ENCODE data around the gene CYP27A1. TPM values are rescaled to one million over a fixed set of nuclear protein-coding genes. Genes with fewer than 3 reads are reported as not detected.

The CYP27A1 gene
- total RNA-seq, 1 experiment from 2014 or later = 20.9 TPM

- POLR2A ChIA-PET = no interaction called here
- no peak for TF ChIP-seq CTCF (IDR thresholded peaks at IDR 0.05; ENCODE audit: insufficient read depth in 1 of 2, low read depth in 1 of 2, low read length in 1 of 2, severe bottlenecking in 1 of 2, unreplicated experiment in 1 of 2)
- no TSS peak for BruUV-seq (replicated peaks)
- Histone ChIP-seq H3K4me3 (ENCODE audit: low read depth, low read length) (no peak overlapping the region), H3K4me1 (peaks cover 15% of the 10 kb centered on the region), H3K27me3 (replicated peaks; ENCODE audit: control insufficient read depth, insufficient read depth, low read length) (no peaks in the 10 kb centered on the region), H3K36me3 (ENCODE audit: control insufficient read depth, insufficient read depth, low read length) (no peaks in the 10 kb centered on the region), H3K9me3 (no peaks in the 10 kb centered on the region)
- Mint-ChIP-seq H3K27ac (ENCODE audit: unreplicated experiment) (no peak overlapping the region), H3K4me3 (ENCODE audit: unreplicated experiment) (no peak overlapping the region), H3K27me3 (ENCODE audit: insufficient read depth, unreplicated experiment) (no peaks in the 10 kb centered on the region), H3K36me3 (ENCODE audit: insufficient read depth, unreplicated experiment) (no peaks in the 10 kb centered on the region), H3K4me1 (ENCODE audit: low read depth, unreplicated experiment) (peaks cover 15% of the 10 kb centered on the region), H3K9me3 (ENCODE audit: unreplicated experiment) (no peaks in the 10 kb centered on the region)
- CTCF ChIA-PET = interaction anchor here (1.1 kb wide), 1 partner anchor 51 kb away, joined by 3 read pairs; no protein-coding TSS in a partner anchor
- intact Hi-C loops (cut with micrococcal nuclease; ENCODE audit: unreplicated experiment) = no loop called here
- no peak for DNase-seq
Observed at GRCh38 chr2:218796691-218797090, 14.7 kb downstream of the CYP27A1 start.

- Histone ChIP-seq H3K36me3 (ENCODE audit: control insufficient read depth, insufficient read depth, low read length) (no peaks in the 10 kb centered on the region), H3K4me3 (ENCODE audit: low read depth, low read length) (no peak overlapping the region), H3K9me3 (peaks cover under 1% of the 10 kb centered on the region; the same call in 1 of the 2 replicates), H3K27me3 (replicated peaks; ENCODE audit: control insufficient read depth, insufficient read depth, low read length) (no peaks in the 10 kb centered on the region), H3K4me1 (peaks cover 15% of the 10 kb centered on the region)
- BruUV-seq (replicated peaks) = no TSS peak
- Mint-ChIP-seq H3K27me3 (ENCODE audit: insufficient read depth, unreplicated experiment) (no peaks in the 10 kb centered on the region), H3K9me3 (ENCODE audit: unreplicated experiment) (no peaks in the 10 kb centered on the region), H3K4me1 (ENCODE audit: low read depth, unreplicated experiment) (peaks cover 15% of the 10 kb centered on the region), H3K36me3 (ENCODE audit: insufficient read depth, unreplicated experiment) (no peaks in the 10 kb centered on the region), H3K27ac (ENCODE audit: unreplicated experiment) (peak overlapping the region; percentile 42), H3K4me3 (ENCODE audit: unreplicated experiment) (peak overlapping the region; percentile 51)
- intact Hi-C loops (cut with micrococcal nuclease; ENCODE audit: unreplicated experiment) = no loop called here
- CTCF ChIA-PET = no interaction called here
- no peak for TF ChIP-seq CTCF (IDR thresholded peaks at IDR 0.05; ENCODE audit: insufficient read depth in 1 of 2, low read depth in 1 of 2, low read length in 1 of 2, severe bottlenecking in 1 of 2, unreplicated experiment in 1 of 2)
- POLR2A ChIA-PET = no interaction called here
- DNase-seq = no peak
Observed at GRCh38 chr2:218798767-218799504, 17.0 kb downstream of the CYP27A1 start.

- no peak for TF ChIP-seq CTCF (IDR thresholded peaks at IDR 0.05; ENCODE audit: insufficient read depth in 1 of 2, low read depth in 1 of 2, low read length in 1 of 2, severe bottlenecking in 1 of 2, unreplicated experiment in 1 of 2)
- no peak overlapping the region for H3K27ac Mint-ChIP-seq (ENCODE audit: unreplicated experiment)
- H3K36me3 Mint-ChIP-seq (ENCODE audit: insufficient read depth, unreplicated experiment) = peaks cover 2% of the 10 kb centered on the region
- no peak for DNase-seq
- Histone ChIP-seq H3K27me3 (replicated peaks; ENCODE audit: control insufficient read depth, insufficient read depth, low read length) (no peaks in the 10 kb centered on the region), H3K4me1 (peaks cover 15% of the 10 kb centered on the region), H3K4me3 (ENCODE audit: low read depth, low read length) (no peak overlapping the region), H3K9me3 (peaks cover 8% of the 10 kb centered on the region; the same call in 1 of the 2 replicates), H3K36me3 (ENCODE audit: control insufficient read depth, insufficient read depth, low read length) (no peaks in the 10 kb centered on the region)
- POLR2A ChIA-PET = no interaction called here
- no peaks in the 10 kb centered on the region for H3K27me3 Mint-ChIP-seq (ENCODE audit: insufficient read depth, unreplicated experiment)
- H3K4me1 Mint-ChIP-seq (ENCODE audit: low read depth, unreplicated experiment) = peaks cover 15% of the 10 kb centered on the region
- no peak overlapping the region for H3K4me3 Mint-ChIP-seq (ENCODE audit: unreplicated experiment)
- no TSS peak for BruUV-seq (replicated peaks)
- CTCF ChIA-PET = no interaction called here
- intact Hi-C loops (cut with micrococcal nuclease; ENCODE audit: unreplicated experiment) = no loop called here
- no peaks in the 10 kb centered on the region for H3K9me3 Mint-ChIP-seq (ENCODE audit: unreplicated experiment)
Observed at GRCh38 chr2:218799990-218800389, 18.0 kb downstream of the CYP27A1 start.

All from Caco-2 (cell line).